GM12872 (cell line): ENCODE data around the gene PLA2G6.

Experiments
- TF ChIP-seq, protein P1 (sequence below): IDR thresholded peaks from 3 replicates; pipeline ENCODE4 v1.5.1; 2011; ENCODE audit warnings: low read depth, mild to moderate bottlenecking, low read length, moderate library complexity; ENCODE audit not compliant: insufficient read depth

The PLA2G6 gene

DNA sequence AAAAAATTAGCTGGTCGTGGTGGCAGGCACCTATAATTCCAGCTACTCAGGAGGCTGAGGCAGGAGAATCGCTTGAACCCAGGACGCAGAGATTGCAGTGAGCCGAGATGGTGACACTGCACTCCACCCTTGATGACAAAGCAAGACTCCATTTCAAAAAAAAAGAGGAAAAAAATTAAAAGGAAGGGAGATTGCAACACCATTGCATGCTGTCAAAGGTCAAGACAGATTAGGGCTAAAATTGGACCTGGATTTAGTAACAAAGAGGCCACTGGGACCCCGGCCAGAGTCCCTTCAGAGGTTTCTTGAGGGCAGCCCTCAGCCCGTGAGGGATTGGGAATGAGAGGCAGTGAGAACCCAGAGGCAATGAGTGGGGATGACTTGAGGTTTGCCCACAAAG lies 11.9 kb upstream of the PLA2G6 start:
- TF ChIP-seq, protein P1, sequence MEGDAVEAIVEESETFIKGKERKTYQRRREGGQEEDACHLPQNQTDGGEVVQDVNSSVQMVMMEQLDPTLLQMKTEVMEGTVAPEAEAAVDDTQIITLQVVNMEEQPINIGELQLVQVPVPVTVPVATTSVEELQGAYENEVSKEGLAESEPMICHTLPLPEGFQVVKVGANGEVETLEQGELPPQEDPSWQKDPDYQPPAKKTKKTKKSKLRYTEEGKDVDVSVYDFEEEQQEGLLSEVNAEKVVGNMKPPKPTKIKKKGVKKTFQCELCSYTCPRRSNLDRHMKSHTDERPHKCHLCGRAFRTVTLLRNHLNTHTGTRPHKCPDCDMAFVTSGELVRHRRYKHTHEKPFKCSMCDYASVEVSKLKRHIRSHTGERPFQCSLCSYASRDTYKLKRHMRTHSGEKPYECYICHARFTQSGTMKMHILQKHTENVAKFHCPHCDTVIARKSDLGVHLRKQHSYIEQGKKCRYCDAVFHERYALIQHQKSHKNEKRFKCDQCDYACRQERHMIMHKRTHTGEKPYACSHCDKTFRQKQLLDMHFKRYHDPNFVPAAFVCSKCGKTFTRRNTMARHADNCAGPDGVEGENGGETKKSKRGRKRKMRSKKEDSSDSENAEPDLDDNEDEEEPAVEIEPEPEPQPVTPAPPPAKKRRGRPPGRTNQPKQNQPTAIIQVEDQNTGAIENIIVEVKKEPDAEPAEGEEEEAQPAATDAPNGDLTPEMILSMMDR = no peak

- TF ChIP-seq, protein P1 = no peak
These were observed 10.8 kb upstream of the PLA2G6 start for GRCh38 chr22:38192475-38192863.

- TF ChIP-seq, protein P1 = no peak
These were observed 10.3 kb upstream of the PLA2G6 start for GRCh38 chr22:38191731-38192474.

DNA sequence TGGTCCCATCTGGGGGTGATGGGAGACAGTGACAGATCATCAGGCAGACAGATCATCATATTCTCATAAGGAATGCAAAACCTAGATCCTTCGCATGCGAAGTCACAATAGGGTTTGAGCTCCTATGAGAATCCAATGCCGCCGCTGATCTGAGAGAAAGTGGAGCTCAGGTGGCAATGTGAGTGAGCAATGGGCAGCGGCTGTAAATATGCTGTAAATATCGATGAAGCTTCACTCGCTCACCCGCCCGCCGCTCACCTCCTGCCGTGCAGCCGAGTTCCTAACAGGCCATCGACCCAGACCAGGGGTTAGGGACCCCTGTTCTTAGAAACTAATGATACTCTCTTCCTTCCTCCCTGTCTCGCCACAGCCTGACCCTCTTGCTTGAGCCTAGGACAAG lies 9.4 kb upstream of the PLA2G6 start:
- TF ChIP-seq, protein P1 = no peak

- TF ChIP-seq, protein P1 = no peak
These were observed 9.0 kb upstream of the PLA2G6 start for GRCh38 chr22:38190581-38190980.

GRCh38 chr22:38189104-38189503 lies 7.5 kb upstream of the PLA2G6 start:
- TF ChIP-seq, protein P1 = no peak

- TF ChIP-seq, protein P1 = no peak
These were observed 6.0 kb upstream of the PLA2G6 start for GRCh38 chr22:38187413-38188212.
